MG63 (cell line): Measurements from ENCODE around the gene LYZ. TPM values are rescaled to one million over a fixed set of nuclear protein-coding genes. Genes with fewer than 3 reads are reported as not detected.
"Not testable (repeated sequence)": the region's sequence is repeated elsewhere in the genome, so short reads cannot be mapped to it uniquely, and the experiment has no call there.

ENCODE experiments used
- DNase-seq: peaks from one replicate; pipeline ENCODE4 v3.0.0-alpha.2; 2020
- H3K27me3 ChIP-seq: fragments of 250-450 bp; sonication (Bioruptor Pico); 2 replicates; pipeline ENCODE4 v1.5.1; 2020; ENCODE audit warnings: mild to moderate bottlenecking, moderate library complexity
- H3K36me3 ChIP-seq: fragments of 250-450 bp; sonication (Bioruptor Pico); 2 replicates; pipeline ENCODE4 v1.5.1; 2020; ENCODE audit warnings: mild to moderate bottlenecking, moderate library complexity
- H3K4me3 ChIP-seq: fragments of 250-450 bp; sonication (Bioruptor Pico); 2 replicates; pipeline ENCODE4 v1.5.1; 2020; ENCODE audit warnings: mild to moderate bottlenecking, moderate library complexity
- H3K9me3 ChIP-seq: fragments of 250-450 bp; sonication (Bioruptor Pico); 2 replicates; pipeline ENCODE4 v1.5.1; 2020; ENCODE audit warnings: mild to moderate bottlenecking, moderate library complexity
- total RNA-seq: library from RNA; depleted of rRNA; stranded (reverse); fragments of >200 nt; shearing (Covaris generic); gene quantifications from 2 replicates; pipeline ENCODE4 v1.2.3, GENCODE V29; 2014; ENCODE audit warnings: low replicate concordance; rRNA removed

Gene LYZ
- not detected in 2 replicates for total RNA-seq

DNA sequence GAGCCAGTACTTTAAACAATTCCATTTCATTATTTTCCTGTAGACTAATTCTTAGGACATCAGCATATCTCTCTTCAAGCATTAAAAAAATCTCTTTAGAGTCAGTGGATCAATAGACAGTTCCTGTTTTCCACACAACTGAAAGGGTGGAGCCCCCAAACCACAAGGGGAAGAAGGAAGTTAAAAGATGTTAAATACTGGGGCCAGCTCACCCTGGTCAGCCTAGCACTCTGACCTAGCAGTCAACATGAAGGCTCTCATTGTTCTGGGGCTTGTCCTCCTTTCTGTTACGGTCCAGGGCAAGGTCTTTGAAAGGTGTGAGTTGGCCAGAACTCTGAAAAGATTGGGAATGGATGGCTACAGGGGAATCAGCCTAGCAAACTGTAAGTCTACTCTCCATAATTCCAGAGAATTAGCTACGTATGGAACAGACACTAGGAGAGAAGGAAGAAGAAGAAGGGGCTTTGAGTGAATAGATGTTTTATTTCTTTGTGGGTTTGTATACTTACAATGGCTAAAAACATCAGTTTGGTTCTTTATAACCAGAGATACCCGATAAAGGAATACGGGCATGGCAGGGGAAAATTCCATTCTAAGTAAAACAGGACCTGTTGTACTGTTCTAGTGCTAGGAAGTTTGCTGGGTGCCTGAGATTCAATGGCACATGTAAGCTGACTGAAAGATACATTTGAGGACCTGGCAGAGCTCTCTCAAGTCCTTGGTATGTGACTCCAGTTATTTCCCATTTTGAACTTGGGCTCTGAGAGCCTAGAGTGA lies at the start of gene LYZ:
LYZ (plus strand) TSS at position 220 of the 777 bp plus-strand sequence; CDS start at position 248, 28 bp downstream.
- Histone ChIP-seq H3K9me3 (no peaks in the 10 kb centered on the region), H3K4me3 (no peak within 1 kb of the TSS), H3K36me3 (no peaks in the 10 kb centered on the region), H3K27me3 (peaks cover 10% of the 10 kb centered on the region)
- DNase-seq, result no peak

DNA sequence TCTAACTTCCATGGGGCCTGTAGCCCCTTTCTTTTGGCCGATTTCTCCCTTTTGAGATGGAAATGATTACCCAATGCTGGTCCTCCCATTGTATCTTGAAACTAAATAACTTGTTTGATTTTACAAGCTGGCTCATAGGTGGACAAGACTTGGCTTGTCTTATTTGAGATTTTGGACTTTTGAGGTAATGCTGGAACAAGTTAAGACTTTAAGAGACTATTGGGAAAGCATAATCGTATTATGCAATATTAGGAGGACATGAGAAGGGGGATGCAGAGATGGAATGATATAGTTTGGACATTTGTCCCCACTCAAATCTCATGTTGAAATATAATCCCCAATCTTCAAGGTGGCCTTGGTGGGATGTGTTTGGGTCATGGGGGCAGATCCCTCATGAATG lies 49.2 kb upstream of the LYZ start:
- peaks cover 4% of the 10 kb centered on the region; the same call in 1 of the 2 replicates for H3K27me3 ChIP-seq
- DNase-seq, result no peak
- H3K36me3 ChIP-seq, result no peaks in the 10 kb centered on the region
- no peak overlapping the region for H3K4me3 ChIP-seq
- H3K9me3 ChIP-seq, result peaks cover under 1% of the 10 kb centered on the region; the same call in 1 of the 2 replicates

DNA sequence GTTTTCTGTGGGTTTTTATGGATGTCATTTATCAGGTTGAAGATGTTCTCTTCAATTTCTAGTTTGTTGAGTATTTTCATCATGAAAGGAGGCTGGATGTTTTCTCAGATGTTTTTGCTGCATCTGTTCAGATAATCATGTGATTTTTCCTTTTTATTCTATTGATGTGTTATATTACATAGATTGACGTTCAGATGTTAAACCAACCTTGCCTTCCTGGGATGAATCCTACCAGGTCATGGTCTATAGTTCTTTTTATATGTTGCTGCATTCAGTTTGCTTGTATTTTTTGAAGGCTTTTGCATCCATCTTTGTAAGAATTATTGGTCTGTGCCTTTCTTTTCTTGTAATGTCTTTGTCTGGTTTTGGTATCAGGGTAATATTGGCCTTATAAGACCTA lies 43.9 kb upstream of the LYZ start:
- Histone ChIP-seq H3K27me3 (no peaks in the 10 kb centered on the region; the same call in 1 of the 2 replicates), H3K4me3 (no peak overlapping the region), H3K36me3 (no peaks in the 10 kb centered on the region), H3K9me3 (peaks cover 5% of the 10 kb centered on the region; the same call in 1 of the 2 replicates)
- no peak for DNase-seq

DNA sequence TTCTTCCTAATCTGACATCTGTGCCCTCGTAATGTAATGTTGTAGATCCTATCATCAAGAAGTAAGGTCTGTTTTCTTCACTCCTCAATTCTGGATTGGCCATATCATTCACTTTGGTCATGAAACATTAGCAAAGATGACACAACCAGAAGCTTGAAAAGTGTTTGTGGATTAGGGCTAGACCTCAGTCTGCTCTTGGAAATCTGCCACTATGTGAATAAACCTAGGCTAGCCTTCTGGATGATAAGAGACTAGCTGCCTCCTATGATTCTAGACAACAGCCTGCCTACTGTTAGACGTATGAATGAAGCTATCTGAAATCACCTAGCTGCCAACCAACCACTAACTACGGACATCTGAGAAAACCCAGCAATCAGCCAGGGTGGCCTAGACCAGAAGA lies 38.7 kb upstream of the LYZ start:
- Histone ChIP-seq H3K4me3 (no peak overlapping the region), H3K9me3 (peaks cover 2% of the 10 kb centered on the region; the same call in 1 of the 2 replicates), H3K36me3 (no peaks in the 10 kb centered on the region), H3K27me3 (no peaks in the 10 kb centered on the region; the same call in 1 of the 2 replicates)
- DNase-seq, result no peak

DNA sequence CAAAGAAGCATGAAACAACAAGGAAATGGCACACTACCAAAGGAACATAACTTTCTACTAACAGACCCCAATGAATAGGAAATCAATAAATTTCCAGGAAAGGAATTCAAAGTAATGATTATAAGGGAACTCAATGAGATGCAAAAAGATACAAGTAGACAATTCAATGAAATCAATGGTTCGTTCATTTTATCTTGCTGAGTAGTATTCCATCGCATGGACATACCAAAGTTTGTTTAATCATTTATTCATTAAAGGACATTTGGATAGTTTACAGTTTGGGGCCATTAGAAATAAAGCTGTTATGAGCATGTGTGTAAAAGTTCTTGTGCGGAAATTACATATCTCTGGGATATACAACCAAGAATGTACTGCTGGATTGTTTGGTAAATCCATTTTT lies 35.0 kb upstream of the LYZ start:
- DNase-seq, result no peak
- no peaks in the 10 kb centered on the region for H3K9me3 ChIP-seq
- no peaks in the 10 kb centered on the region for H3K36me3 ChIP-seq
- no peaks in the 10 kb centered on the region for H3K27me3 ChIP-seq
- H3K4me3 ChIP-seq, result no peak overlapping the region

DNA sequence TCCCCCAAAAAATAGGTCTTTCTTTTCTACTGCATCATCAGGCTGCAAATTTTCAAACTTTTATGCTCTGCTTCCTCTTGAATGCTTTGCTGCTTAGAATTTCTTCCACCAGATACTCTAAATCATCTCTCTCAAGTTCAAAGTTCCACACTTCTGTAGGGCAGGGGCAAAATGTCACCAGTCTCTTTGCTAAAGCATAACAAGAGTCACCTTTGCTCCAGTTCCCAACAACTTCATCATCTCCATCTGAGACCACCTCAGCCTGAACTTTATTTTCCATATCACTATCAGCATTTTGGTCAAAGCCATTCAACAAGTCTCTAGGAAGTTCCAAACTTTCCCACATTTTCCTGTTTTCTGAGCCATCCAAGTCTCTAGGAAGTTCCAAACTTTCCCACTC lies 31.4 kb upstream of the LYZ start:
- H3K27me3 ChIP-seq, H3K36me3 ChIP-seq, H3K4me3 ChIP-seq, H3K9me3 ChIP-seq, DNase-seq: not testable (repeated sequence)

DNA sequence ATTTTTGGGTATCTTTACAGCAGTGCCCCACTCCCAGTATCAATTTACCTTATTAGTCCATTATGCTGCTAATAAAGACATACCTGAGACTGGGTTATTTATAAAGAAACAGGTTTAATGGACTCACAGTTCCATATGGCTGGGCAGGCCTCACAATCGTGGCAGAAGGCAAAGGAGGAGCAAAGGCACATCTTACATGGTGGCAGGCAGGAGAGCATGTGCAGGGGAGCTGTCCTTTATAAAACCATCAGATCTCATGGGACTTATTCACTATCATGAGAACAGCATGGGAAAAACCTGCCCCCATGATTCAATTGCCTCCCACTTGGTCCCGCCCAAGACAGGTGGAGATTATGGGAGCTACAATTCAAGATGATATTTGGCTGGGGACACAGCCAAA lies 30.9 kb upstream of the LYZ start:
- not testable (repeated sequence) for H3K9me3 ChIP-seq, H3K27me3 ChIP-seq, H3K4me3 ChIP-seq, H3K36me3 ChIP-seq, DNase-seq

DNA sequence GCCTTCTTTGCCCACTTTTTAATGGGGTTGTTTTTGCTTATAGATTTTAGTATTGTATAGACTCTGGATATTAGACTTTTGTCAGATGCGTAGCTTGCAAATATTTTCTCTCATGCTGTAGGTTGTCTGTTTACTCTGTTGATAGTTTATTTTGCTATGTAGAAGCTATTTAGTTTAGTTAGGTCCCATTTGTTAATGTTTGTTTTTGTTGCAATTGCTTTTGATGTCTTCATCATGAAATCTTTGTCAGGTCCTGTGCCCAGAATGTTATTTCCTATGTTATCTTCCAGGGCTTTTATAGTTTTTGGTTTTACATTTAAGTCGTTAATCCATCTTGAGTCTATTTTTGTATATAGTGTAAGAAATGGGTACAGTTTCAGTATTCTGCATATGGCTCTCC lies 30.0 kb upstream of the LYZ start:
- Histone ChIP-seq H3K36me3 (no peaks in the 10 kb centered on the region), H3K4me3 (no peak overlapping the region), H3K27me3 (no peaks in the 10 kb centered on the region), H3K9me3 (0 out of 2 replicates have a peak, but pooled peaks cover 2% of the 10 kb centered on the region)
- no peak for DNase-seq

DNA sequence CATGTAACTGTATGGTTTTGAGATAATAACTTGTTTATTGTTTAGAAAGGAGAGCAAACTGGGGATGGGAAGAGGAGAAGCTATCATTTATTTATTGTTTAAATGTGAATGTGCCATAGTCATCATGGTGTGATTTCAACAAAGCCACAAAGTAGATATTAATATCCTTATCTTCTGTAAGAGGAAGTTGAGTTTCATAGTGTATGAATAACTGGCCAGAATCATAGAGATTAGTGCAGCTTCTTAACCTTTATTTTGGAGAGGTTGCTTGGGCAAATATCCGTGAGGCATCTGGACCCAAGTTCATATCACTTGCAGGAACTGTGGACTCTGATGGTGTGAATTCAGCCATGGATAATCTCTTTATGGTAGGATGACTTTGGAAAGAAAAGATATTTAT lies 26.8 kb upstream of the LYZ start:
- DNase-seq, result no peak
- Histone ChIP-seq H3K9me3 (0 out of 2 replicates have a peak, but pooled peaks cover 2% of the 10 kb centered on the region), H3K36me3 (no peaks in the 10 kb centered on the region), H3K4me3 (no peak overlapping the region), H3K27me3 (no peaks in the 10 kb centered on the region)

DNA sequence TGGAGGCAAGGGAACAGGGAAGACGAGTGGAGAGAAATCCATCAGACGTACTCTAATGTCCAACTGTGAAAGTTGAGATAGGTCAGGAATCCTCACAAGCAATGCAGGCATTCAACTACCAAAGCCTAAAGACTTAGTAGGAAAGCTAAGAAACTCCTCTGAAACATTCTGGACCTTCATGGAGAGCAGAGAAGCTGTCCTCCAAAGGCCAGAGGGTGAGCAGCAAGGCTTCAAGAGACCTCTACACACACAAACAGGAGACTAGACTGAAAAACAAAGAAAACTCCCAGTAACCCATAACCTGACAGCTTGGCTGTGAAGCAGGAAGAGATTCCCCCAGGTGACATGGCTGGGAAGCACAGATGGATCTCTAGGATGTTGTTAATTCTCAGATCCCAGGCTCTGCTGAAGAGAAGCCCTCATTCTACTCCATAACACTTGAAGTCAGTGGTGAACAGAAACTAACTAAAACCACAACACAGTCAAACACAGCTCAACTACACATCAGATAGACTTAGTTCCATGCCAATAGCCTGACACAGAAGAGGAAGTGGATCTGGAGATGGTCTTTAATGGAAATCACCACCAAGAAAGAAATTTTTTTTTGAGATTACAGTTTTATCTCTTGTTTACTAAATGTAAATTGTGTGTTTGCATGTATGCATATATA lies 23.2 kb upstream of the LYZ start:
- Histone ChIP-seq H3K9me3 (0 out of 2 replicates have a peak, but pooled peaks cover 2% of the 10 kb centered on the region), H3K27me3 (peaks cover 14% of the 10 kb centered on the region), H3K36me3 (no peaks in the 10 kb centered on the region), H3K4me3 (no peak overlapping the region)
- DNase-seq, result no peak

DNA sequence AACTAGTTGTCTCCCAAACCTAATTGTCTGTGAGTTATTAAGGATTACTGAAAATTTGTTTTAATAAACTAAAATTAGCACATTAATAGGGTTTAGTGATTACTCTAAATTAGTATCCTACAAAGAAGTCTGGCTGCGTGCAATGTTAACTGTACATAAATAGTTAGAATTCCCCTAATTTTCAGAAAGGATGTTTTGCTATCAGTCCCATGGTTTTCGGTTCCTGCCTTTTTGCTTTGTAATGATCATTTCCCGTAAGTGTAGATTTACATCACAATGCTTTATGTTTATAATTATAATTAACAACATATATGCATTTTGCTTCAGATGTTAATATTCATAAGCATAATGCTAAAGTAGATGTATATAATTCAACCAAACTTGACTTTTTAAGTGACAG lies 19.8 kb upstream of the LYZ start:
- Histone ChIP-seq H3K36me3 (no peaks in the 10 kb centered on the region), H3K27me3 (peaks cover 21% of the 10 kb centered on the region), H3K4me3 (no peak overlapping the region), H3K9me3 (no peaks in the 10 kb centered on the region)
- DNase-seq, result no peak

DNA sequence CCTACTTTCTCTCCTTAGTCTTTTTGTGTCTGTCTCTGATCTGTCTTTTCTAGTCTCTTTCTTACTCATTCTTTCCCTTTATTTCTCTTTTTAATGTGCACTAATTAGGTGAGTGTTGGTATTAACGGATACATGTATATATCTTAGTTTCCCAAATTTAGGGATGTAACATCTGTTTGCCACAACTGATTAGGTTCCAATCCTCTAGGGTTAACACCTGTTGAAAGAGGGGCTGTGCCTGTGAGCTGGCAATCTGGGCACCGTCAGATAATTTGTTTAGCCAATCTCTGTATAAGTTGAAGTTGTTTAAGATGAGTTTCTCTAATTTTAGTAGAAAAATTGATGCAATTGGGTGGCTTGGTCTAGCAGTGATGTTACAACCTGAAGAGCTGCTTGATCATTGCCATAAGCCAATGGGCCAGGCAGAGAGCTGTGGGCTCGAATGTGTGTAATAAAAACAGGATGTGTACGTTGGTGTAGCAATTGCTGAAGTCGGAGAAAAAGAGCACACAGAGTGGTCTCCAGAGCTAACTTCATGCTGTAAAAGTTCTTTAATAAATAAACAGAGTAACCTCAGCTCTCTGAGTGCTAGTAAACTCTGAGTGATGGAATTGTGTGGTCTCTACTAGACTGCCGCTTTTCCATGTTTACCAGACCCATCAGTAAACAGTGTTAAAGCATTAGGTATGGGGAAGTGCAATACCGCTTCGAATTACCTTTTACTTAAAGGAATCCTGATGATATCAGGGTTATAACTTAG lies 18.3 kb upstream of the LYZ start:
- Histone ChIP-seq H3K4me3 (no peak overlapping the region), H3K27me3 (peaks cover 23% of the 10 kb centered on the region), H3K9me3 (no peaks in the 10 kb centered on the region), H3K36me3 (no peaks in the 10 kb centered on the region)
- DNase-seq, result no peak

DNA sequence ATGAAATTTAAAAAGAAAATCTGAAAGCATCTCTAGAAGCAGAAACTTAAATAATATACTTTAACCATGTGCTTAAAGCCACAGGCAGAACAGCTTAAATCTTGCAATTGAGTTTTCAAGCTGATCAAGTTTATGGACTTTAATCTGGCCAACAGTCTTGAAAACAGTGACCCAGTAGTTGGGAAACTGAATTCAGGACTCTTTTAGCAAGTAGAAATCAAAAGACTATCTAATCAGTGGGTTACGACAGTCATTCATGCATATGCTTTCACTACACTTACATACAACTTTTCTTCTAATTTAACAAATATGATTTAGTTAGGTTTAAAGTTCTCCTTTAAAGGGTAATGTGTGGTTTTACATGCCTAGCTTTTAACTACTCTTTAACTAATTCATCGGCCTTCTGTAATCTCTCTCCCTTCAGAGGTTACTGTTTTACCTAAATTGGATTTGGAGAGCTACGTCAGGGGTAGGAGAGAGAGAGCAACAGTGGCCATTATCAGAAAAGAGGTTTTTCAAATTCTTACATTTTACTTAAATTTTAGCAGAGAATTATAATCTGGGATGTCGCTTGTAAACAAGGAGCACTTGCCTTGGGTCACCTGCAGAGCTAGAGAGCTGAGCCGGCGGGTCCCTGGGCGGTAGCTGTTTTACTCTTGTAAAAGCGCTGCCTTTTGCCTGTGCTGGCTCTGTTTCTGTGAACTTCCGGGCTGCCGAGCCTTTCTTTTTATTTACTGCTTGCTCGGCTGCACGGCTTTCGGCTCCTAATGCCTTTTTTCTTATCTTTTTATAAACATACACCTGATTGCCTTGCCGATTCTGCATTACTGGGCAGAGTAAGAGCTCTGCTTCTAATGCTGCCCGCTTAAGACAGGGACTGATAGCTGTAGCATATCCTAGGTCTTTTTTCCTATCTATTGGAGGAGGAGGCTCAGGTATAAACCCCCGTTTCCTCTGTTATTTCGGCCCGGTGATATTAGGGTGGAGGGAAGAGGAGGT lies 17.4 kb upstream of the LYZ start:
- no peaks in the 10 kb centered on the region for H3K36me3 ChIP-seq
- DNase-seq, result no peak
- H3K4me3 ChIP-seq, result peak overlapping the region; percentile 15; the same call in 1 of the 2 replicates
- no peaks in the 10 kb centered on the region for H3K9me3 ChIP-seq
- peaks cover 23% of the 10 kb centered on the region for H3K27me3 ChIP-seq

DNA sequence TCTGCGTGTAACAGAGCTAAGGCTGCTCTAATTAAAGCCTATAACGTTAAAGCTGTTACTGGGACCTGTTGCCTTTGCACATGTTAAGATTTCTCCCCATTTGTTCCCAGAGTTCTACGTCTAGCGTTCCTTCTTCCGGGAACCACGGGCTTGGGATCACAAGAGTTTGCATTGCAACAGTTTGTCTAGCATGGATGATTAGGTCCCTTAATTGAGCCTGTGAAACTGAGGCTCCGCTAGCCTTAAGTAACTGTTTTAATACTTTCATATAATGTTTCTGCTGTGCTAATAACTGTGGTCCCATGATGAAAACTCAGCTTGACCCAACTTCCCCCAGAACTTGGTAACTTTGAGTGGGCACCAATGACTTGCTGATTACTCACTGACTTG lies 16.7 kb upstream of the LYZ start:
- no peaks in the 10 kb centered on the region for H3K9me3 ChIP-seq

DNA sequence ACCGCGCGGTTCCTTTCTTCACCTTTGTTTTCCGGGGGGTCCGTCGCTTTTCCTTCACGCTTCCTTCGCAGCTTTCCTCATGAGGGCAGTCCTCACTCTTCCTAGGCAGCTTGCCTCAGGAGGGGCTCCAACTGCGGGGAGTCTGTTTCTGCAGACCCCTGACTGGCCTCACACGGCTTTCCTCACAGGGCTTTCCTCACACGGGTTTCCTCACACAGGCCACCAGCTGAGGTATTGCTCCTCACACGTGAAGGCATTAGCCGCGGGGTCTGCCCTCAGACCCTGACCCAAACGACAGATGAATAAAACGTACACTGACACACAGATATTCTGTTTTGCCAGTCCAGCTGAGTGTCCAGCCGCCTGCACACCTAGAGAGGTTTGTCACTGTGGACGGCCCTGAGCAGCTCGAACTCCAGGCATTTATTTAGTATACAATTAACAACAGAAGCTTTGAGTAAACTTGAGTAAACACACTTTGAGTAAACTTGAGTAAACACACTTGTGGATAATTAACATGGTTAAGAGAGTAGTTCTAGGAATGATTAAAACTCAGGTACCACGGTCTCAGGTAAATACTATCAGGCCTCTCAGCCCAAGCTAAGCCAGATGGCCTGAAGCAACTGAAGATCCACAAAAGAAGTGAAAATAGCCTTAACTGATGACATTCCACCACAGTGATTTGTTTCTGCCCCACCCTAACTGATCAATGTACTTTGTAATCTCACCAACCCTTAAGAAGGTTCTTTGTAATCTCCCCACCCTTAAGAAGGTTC lies 16.1 kb upstream of the LYZ start:
- Histone ChIP-seq H3K4me3 (no peak overlapping the region), H3K27me3 (peaks cover 23% of the 10 kb centered on the region), H3K9me3 (no peaks in the 10 kb centered on the region), H3K36me3 (no peaks in the 10 kb centered on the region)
- DNase-seq, result no peak

More for the DNA sequence above, 16.7 kb upstream of the LYZ start:
- no peak for DNase-seq
- H3K4me3 ChIP-seq, result peak overlapping the region; percentile 15; the same call in 1 of the 2 replicates
- H3K27me3 ChIP-seq, result peaks cover 23% of the 10 kb centered on the region
- H3K36me3 ChIP-seq, result no peaks in the 10 kb centered on the region
